Anterior cingulate cortex (tissue), 58 donors: ENCODE measurements around the gene PHF23.
"Not testable (repeated sequence)": the region's sequence is repeated elsewhere in the genome, so short reads cannot be mapped to it uniquely, and the experiment has no call there.

Source experiments
- DNase-seq, 58 donors: peaks; one replicate each; lab custom pipeline; 2025; lab: John Stamatoyannopoulos, UW

Gene PHF23

DNA sequence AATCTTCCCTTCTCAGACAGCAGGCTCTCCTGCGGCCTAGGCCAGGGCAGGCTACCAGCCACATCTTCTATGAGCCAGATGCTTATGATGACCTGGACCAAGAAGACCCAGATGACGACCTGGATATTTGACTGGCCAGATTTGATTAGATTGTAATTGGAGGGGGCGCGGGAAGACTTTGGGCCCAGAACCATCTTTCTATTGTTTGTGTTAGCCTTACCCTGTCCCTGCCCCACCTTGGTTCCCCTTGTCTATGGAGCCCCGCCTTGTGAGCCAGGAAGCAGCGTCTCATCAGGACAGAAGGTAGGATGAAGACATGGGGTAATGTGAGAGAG, 20.3 kb upstream of the PHF23 start:
- DNase-seq = no peak

DNA sequence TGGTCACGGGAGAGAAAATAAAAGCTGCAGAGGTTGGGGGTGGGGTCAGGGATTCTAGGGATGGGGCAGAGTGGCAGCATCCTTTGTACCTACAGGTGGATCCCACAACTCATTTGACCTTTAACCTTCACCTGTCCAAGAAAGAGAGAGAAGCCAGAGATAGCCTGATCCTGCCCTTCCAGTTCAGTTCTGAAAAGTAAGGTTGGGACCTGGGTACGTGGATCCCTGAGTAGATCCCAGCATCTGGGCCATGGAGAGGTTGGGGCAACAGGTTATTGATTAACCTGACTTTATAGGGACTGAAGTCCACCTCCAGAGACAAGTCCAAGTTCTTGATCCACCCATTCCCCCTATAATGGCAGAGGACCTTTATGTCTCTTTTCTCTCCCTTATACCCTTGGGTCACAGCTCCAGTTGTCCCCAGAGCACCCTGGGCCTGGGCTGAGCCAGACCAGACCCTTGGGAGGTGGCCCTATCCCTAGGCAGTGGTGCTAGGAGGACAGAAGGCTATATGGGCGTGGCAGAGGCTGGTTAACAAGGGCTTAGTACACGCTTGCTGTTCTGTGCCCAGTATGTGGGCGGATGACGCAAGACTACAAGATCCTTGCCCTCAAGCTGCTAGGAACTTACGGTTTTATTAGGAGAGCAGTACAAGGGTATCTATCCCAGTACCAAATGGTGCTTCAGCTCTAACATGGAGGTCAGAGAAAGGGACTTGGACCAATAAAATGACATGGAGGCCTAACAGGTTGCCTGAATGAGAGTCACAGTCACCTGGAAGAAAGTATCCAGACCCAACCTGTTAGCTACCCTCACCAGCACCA, 19.7 kb upstream of the PHF23 start:
- DNase-seq = no peak

DNA sequence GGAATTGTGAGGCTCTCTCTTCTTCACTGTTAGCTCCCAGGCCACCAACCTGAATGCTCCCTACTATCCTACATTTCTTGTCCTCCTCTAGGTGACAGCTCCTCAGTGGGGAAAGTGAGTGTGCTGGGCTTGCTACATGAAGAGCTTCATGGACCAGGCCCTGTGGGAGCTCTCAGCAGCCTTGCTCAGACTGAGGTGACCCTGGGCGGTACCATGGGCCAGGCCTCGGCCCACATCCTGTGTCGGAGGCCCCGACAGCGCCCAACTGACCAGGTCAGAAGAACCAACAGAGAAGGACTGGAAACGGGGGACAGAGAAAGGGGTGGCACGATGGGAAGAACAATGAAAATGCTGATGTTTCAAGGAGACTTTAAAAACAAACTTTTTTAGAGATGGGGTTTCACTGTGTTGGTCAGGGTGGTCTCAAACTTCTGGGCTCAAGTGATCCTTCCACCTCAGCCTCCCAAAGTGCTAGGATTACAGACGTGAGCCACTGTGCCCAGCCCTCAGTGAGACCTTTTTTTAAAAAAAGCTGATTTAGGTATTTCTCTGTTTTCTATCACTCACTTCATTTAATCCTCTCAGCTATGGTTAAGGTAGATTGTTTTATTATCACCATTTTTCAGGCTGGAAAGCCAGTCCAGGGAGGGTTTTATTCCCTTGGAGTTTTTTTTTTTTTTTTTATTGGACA, 17.7 kb upstream of the PHF23 start:
- DNase-seq = no peak

DNA sequence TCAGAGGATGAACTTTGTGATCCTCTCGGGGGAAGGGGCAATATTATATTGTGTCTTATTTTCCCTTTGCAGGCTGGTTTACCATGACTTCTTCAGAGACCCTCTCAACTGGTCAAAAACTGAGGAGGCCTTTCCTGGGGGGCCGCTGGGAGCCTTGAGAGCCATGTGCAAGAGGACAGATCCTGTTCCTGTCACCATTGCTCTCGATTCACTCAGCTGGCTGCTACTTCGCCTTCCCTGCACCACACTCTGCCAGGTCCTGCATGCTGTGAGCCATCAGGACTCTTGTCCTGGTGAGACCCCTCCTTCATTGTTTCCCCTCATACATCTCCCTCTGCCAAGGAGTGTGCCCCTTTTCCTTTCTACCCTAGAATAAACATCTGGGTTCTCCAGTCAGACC, 15.3 kb upstream of the PHF23 start:
- DNase-seq = no peak

DNA sequence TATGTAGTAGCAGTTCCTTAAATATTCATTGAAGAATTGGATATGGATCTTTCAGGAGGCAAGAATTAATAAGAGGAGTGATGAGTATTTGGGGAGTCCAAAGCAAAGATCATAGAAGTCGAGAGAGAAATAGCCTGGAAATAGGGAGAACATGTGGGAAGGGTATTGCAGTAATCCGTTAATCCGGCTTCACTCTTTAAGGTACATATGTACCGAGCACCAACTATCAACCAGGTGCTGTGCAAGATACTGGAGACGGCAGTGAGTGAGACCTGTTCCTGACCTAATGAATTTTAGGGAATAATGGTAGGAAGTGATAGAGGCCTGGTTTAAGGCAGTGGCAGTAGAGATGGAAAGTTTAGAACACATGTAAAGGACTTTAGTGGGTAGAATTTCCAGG, 13.8 kb upstream of the PHF23 start:
- no peak for DNase-seq

DNA sequence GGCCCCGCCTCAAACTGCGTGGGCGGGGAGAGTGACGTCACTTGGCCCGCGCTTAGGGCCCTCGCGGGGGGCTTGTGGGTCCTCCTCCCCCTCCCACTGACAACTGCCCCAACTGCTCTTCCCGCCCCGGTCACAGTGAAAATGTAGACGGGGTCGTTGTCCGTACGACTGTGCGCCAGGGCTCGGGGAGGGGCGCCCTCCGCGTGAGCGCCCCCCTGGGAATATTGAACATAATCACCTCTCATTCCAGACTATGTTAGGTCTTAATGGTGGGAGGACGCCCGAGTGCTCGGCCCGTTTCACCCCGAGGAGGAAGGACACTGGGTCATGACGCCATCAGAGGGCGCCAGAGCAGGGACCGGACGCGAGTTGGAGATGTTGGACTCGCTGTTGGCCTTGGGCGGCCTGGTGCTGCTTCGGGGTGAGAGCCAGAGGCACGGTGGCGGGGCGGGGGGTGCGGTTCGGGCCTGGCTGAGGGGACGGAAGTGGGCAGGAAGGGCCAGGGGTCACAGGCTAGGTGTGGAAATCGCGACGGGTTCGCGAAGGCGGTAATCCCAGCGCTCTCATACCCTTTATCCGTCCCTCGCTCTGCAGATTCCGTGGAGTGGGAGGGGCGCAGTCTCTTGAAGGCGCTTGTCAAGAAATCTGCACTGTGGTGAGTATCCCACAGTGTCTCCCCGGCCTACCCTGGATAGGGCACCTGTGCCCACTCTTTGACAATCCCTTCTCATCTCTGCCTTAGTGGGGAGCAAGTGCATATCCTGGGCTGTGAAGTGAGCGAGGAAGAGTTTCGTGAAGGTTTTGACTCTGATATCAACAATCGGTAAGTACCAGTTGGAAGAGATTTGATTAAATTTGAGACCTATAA, 13.2 kb upstream of the PHF23 start, which contains the start of gene ELP5:
Gene ELP5 (plus strand): TSS at position 40 of the 868 bp plus-strand sequence. CDS start 336 bp downstream, at position 376.
- DNase-seq = peak in 57 of 58 donors; percentile 68 to 94 (median 88)

DNA sequence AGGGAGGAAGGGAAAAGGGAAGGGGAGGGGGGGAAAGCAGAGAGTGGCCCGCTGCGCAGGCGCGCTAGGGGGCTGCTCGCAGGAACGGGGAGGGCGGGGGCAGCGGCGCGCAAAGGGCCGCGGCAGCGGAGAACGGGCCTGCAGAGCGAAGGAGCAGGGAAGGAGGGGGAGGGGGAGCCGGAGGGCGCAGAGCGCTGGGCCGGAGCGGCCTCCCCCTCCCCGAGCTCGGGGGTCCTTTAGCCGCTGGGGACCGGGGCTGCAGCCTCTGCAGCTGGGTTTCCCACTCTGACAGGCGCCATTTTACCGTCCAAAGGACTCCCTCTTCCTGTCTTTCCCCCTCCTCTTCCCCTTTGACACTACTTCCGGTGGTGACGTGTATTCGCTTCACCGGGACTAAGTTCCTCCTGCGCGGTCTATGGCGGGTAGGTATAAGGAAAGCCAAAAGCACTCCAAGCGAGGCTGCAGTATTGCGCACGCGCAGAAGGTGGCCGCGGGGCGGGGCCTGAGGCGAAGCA, 12.5 kb upstream of the PHF23 start, which contains the start of gene CTDNEP1:
Gene CTDNEP1 (minus strand): TSS at position 74 of the 515 bp plus-strand sequence. CDS start 438 bp downstream, outside the sequence.
- peak; percentile 84 to 100 (median 98) for DNase-seq

DNA sequence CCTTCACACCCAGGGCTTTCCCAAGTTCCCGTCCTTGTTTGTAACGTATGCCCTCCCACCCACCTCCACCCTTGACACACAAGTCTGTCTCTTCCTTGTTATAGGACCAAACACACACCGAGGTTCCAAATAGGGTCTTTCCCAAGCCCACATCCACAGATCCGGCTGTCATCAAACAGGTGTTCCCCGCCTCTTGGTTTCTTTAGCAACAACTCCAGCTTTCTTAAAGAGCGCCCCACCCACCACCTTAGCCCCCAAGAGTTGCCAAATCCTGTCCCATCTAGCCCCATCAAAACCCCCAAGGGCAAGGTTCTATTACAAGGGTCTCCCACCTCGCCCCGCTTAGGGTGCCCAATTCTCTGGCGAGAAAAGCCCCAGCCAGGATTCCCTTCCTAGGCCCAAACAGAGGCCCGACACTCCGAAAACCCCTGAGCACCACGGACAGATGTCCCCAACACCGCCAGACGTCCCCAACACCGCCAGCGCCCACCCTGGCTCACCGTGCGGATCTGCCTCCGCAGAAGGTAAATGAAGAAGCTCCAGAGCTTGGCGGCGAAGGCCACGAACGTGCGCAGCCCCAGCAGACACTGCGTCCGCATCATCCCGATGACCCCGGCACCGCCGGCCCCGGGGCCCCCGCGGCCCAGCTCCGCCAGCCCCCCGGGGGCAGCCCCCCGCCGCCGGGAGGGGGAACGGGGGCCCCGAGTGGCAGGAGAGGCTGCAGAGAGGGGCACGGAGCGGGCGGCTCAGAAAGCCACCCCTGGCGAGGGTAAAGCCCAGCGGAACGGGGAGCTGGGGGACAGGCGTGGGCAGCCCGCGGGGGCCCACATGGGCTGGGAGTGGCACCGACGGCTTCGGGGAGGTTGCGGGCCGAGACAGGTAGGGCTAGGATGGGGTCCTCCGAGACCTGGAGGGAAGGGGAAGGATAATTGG, 11.7 kb upstream of the PHF23 start:
- peak in 1 of 58 donors; percentile 18 for DNase-seq

DNA sequence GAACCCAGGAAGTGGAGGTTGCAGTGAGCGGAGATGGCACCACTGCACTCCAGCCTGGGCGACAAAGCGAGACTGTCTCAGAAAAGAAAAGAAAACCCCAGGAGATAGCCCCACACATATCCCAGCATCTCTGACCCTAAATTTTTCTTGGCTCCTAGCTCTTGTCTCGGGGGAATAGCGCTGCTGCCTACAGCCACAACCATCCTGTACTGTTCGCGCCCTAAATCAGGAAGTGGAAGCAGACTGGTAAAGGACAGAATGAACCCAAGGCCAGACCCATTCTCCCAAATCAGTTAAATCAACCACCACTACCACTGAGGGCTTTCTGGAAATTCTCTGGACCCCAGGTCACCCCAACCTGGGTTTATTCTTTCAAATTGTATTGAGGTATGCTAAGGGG, 10.6 kb upstream of the PHF23 start:
- DNase-seq = peak in 1 of 58 donors; percentile 3

DNA sequence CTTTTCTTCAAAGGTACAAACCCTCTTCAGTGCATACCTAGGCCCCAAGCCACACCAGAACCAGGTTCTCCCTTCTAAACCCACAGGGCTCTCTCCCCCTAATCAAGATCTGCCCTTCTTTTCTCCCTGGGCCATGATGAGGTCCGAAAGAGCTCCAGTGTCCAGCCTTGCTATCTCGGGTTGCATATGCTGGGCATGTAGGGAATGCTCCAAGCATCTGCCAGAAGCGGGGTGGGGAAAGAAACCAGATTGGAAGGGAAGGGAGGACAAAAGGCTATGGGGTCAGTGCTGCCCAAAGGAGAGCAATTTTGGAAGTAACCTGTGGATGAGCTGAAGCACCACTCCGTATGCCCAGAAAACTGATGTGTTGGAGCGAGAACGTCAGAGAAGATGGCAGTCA, 10.0 kb upstream of the PHF23 start:
- no peak for DNase-seq

DNA sequence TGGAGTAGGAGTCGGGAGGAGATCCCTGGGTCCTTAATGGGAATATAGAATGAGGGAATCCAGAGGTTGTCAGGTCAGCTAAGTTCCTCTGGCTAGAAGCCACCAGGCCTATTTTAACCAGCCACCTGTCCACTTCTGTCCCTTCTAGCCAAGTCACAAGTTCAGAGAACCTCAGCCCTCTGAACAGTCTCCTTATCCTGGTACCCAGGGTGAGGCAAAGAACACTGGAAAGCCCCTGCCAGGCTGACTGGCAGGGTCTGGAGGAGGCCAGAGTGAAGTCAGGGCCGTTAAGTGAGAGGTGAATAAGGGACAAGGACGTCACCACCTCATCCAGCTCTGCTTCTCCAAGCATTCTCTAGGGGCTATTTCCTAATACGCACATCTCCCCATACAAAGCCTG, 9.5 kb upstream of the PHF23 start:
- no peak for DNase-seq

DNA sequence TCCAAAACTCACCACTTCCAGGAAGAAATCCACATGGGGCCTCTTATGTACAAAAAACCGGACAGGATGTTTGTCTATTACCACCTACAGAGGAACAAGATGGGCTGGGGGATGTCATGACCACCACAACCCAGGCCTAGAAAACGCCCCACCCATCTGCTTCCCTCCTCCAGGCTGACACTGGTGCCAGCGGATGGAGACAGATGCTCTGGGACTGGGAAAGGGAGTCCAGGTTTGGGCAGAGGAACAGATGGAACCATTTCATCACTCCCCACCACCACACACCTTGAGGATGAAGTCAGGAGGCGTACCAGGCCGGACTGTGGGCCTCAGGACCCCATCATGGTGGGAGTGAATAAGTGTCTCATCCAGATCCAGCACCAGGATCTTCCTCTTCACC, 7.5 kb upstream of the PHF23 start:
- no peak for DNase-seq

DNA sequence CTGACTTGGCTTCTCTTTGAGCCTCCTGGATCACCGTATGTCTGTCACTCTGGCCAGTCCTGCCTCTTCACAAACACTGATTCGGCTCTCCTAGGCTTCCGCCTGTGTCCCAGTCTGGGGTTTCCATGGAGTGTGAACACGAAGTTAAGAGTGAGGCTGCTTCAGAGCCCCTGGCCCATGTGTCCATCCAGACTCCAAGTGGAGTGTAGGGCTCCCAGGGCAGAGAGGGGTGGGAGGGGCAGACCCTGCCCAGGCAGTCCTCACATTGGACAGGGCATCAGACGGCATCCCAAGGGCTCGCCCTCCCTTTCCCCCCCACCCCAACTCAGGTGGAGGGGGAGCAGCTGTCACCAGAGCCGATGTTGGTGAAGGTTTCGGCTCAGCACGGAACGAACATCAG, 4.6 kb upstream of the PHF23 start:
- not testable (repeated sequence) for DNase-seq

DNA sequence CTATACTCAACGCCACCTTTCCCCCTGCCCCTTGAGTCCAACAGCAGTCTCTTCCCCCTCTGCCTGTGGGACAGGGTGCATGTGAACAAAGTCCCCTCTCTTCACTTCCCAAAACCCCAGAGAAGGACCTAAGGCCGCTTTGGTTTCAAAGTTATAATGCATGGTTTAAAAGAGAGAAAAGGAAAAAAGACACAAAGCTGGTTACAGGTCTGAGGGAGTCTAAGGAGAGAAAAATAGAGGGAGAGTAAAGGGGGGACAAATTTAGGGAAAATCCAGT, 4.1 kb upstream of the PHF23 start:
- DNase-seq = no peak

DNA sequence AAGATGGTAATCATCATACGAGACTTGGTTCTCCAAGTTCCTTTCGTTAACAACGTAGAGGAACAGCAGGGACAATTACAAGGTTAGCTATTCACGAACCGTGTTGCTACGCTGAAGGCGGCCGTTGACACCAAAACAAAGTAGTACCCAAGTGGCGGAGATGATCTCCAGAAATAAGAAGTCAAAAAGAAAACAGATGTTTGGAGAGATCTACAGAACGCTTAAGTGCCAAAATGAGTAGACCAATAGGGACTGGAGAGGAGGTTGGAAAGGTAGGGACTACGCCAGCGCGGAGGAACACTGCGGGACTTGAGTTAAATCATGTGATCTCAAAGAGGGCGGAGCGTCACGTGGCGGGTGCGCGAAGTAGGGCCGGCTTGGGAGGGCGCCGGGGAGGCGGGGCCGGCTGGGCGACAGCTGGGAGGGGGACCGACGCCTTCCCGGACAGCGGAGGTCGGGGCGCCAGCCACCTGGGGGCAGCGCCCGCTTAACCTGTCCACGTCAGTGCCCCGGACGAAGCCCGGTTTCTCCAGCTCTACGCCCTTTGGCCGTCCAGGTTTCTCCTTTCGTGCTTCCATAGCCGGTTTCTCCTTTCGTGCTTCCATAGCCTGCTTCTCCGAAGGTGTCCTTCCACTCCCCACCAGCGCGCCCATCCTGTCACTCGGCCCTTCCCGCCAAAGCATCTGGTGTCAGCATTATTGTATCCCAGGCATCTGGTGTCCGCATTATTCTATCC, 3.6 kb upstream of the PHF23 start:
- DNase-seq = peak; percentile 59 to 96 (median 90)

DNA sequence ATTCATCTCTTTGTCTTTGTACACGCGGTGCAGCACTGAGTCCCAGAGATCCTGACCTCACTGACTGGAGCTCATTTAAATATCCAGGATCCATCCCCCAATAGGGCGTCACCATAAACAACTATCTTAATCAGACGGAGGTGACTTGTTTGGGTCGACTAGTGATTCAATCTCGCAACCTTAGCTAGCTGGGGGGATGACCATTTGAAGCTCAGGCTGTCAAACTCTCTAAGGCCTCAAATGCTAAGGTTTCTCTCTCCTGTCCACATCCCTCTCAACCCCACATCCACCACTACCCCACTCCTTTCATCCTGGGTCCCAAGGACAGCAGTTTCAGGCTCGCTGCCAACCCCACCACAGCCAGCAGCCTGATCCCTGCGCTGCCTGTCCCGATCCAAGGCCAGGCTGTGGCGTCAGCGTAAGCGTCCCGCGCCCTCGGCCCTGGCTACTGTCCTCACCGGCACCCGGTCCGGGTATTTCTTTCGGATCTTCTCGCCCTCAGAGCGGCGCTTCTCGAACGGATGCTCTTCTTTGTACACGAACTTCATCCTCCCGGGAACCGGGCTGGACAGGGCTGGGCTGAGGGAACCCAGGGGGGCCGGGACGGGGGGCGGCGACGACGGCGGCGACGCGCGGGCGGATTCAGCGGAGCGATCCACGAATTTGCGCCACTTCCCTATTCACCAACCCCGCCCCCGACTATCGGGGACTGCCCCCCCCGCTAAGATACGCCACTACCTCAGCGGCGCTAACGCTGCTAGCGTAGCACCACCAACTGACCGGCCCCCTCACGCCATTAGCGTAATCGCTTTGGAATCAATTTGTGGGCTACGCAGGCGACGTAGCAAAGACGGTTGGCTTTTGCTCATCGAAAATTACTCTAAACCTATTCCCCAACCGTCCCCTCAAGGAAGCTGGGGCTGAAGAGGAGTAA, 2.8 kb upstream of the PHF23 start, which contains the start of gene GABARAP:
Gene GABARAP (minus strand): TSS at position 667 of the 934 bp plus-strand sequence. CDS start 119 bp downstream, at position 548.
- DNase-seq = peak; percentile 56 to 96 (median 91)

DNA sequence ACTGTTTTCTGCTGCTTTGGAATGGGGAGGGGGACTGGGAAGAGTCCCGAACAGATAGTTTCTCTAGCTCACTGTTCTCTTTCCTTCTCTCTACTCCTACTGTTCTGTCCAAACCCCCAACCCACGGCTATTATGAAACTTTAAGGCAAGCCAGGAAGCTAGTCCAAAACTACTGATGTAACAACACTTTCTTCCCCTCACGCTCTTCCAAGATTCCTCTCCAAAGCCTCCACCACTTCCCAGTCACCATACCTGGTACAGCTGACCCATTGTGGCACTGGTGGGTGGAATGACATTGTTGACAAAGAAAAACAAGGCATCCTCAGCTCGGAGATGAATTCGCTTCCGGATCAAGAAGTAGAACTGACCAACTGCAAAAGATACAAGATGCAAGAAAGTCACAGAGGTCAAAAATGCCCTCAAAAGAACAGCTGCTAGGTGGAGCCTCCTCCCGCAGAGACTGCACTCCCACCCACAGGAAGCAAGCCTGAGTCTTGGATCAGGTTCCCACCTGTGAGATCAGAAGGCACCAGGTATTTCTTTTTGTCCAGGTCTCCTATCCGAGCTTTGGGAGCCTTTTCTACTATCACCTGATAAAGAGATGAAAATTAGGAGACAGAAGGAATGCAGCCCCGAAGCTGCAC, 2.0 kb upstream of the PHF23 start:
- no peak for DNase-seq
